HT-29 (cell line): Measurements from ENCODE around the gene C1RL. TPM values are rescaled to one million over a fixed set of nuclear protein-coding genes. Genes with fewer than 3 reads are reported as not detected.

Experiments
- DNase-seq: peaks from one replicate; pipeline ENCODE4 v3.0.0-alpha.2; 2015; ENCODE audit warnings: low spot score
- total RNA-seq: library from RNA; depleted of rRNA; stranded (reverse); fragments of >200 nt; shearing (Covaris generic); gene quantifications from 2 replicates; pipeline ENCODE4 v1.2.3, GENCODE V29; 2014; rRNA removed

C1RL gene
- total RNA-seq, result 38.9 and 39.1 TPM in 2 replicates

GRCh38 chr12:7108796-7109571, at the start of gene C1RL:
C1RL (minus strand) TSS chr12:7109214; CDS start chr12:7109180, 34 bp downstream.
- DNase-seq, result peak; percentile 86

GRCh38 chr12:7157391-7157790, 48.4 kb upstream of the C1RL start:
- DNase-seq, result no peak

- no peak for DNase-seq
These were observed 47.5 kb upstream of the C1RL start for GRCh38 chr12:7156259-7157197.

GRCh38 chr12:7155471-7156034, 46.5 kb upstream of the C1RL start:
- DNase-seq, result peak; percentile 64

GRCh38 chr12:7154901-7155470, 46.0 kb upstream of the C1RL start:
- DNase-seq, result no peak

- no peak for DNase-seq
These were observed 45.0 kb upstream of the C1RL start for GRCh38 chr12:7154042-7154441.

- DNase-seq, result no peak
These were observed 43.8 kb upstream of the C1RL start for GRCh38 chr12:7152818-7153217.

- no peak for DNase-seq
These were observed 42.5 kb upstream of the C1RL start for GRCh38 chr12:7151532-7151931.

- DNase-seq, result no peak
These were observed 41.8 kb upstream of the C1RL start for GRCh38 chr12:7150841-7151240.

- DNase-seq, result no peak
These were observed 41.3 kb upstream of the C1RL start for GRCh38 chr12:7150356-7150755.

GRCh38 chr12:7146906-7147305, 37.9 kb upstream of the C1RL start:
- DNase-seq, result no peak

- no peak for DNase-seq
These were observed 37.2 kb upstream of the C1RL start for GRCh38 chr12:7146228-7146627.

GRCh38 chr12:7145671-7146070, 36.7 kb upstream of the C1RL start:
- no peak for DNase-seq

GRCh38 chr12:7144414-7145120, 35.6 kb upstream of the C1RL start:
- DNase-seq, result peak; percentile 52

GRCh38 chr12:7143564-7143963, 34.5 kb upstream of the C1RL start:
- no peak for DNase-seq

- no peak for DNase-seq
These were observed 33.9 kb upstream of the C1RL start for GRCh38 chr12:7142809-7143465.

GRCh38 chr12:7142056-7142644, 33.1 kb upstream of the C1RL start:
- DNase-seq, result peak; percentile 60

GRCh38 chr12:7141351-7142005, 32.5 kb upstream of the C1RL start:
- DNase-seq, result no peak

GRCh38 chr12:7139200-7139599, 30.2 kb upstream of the C1RL start:
- DNase-seq, result no peak

GRCh38 chr12:7137908-7138307, 28.9 kb upstream of the C1RL start:
- no peak for DNase-seq
